Lung (tissue), 12 donors: ENCODE results near the gene MOSPD3. TPM values are rescaled to one million over a fixed set of nuclear protein-coding genes. Genes with fewer than 3 reads are reported as not detected.

Experiments
- ATAC-seq: fragments of 200-7000 bp; cut with Tn5 transposase; one replicate; pipeline ENCODE4 v1.9.1; 2020; ENCODE audit warnings: moderate number of reproducible peaks; ENCODE audit not compliant: insufficient read depth, low FRiP score
- DNase-seq, 3 donors: peaks; one replicate each; pipeline ENCODE4 v3.0.0-alpha.2; 2013 to 2017
- H3K27ac ChIP-seq, 2 donors: one replicate each; pipeline ENCODE4 v1.5.1; 2013; ENCODE audit warnings: mild to moderate bottlenecking in 2 of 2, moderate library complexity in 2 of 2, control low read depth in 1 of 2, inconsistent platforms in 1 of 2, low read depth in 1 of 2, low read length in 1 of 2
- H3K27me3 ChIP-seq, 3 donors: one replicate each; pipeline ENCODE4 v1.5.1; 2013; ENCODE audit warnings: low read length in 2 of 3; ENCODE audit not compliant: control insufficient read depth in 3 of 3, insufficient read depth in 3 of 3
- H3K36me3 ChIP-seq, 4 donors: one replicate each; pipeline ENCODE4 v1.5.1; 2013; ENCODE audit warnings: low read length in 4 of 4, mild to moderate bottlenecking in 1 of 4, moderate library complexity in 1 of 4; ENCODE audit not compliant: control insufficient read depth in 4 of 4, insufficient read depth in 4 of 4
- H3K4me1 ChIP-seq, 5 donors: one replicate each; pipeline ENCODE4 v1.5.1; 2013; ENCODE audit warnings: low read length in 5 of 5, mild to moderate bottlenecking in 2 of 5, moderate library complexity in 1 of 5; ENCODE audit not compliant: control insufficient read depth in 5 of 5, insufficient read depth in 5 of 5
- H3K4me3 ChIP-seq: one replicate; pipeline ENCODE4 v1.5.1; 2013; ENCODE audit warnings: mild to moderate bottlenecking, control low read depth, moderate library complexity
- H3K9ac ChIP-seq, 2 donors: one replicate each; pipeline ENCODE4 v1.5.1; 2013; ENCODE audit warnings: low read length in 2 of 2, control low read depth in 1 of 2; ENCODE audit not compliant: insufficient read depth in 1 of 2
- H3K9me3 ChIP-seq, 4 donors: one replicate each; pipeline ENCODE4 v1.5.1; 2013; ENCODE audit warnings: low read length in 3 of 4, mild to moderate bottlenecking in 1 of 4, moderate library complexity in 1 of 4; ENCODE audit not compliant: control insufficient read depth in 4 of 4, insufficient read depth in 3 of 4
- CTCF ChIP-seq: IDR thresholded peaks from 2 replicates; pipeline ENCODE4 v1.5.1; 2012; ENCODE audit warnings: mild to moderate bottlenecking; ENCODE audit errors: control extremely low read depth, extremely low read depth
- WGBS, 2 donors: extraction: QIAGEN DNeasy Blood & Tissue Kit; methylation state at CpG; one replicate each; pipeline ENCODE4 v1.1.7; 2013; 5-methylcytosine and 5-hydroxymethylcytosine counted together
- polyA plus RNA-seq, 2 donors: library from polyadenylated mRNA; stranded (reverse); fragments of 200-250 nt; gene quantifications; one replicate each; pipeline ENCODE4 v1.2.1, GENCODE V29; 2013
- total RNA-seq, 2 donors: library from RNA; depleted of rRNA in 1 of 2; stranded (reverse); fragments of >200 nt in 1 of 2; gene quantifications; one replicate each; pipeline ENCODE4 v1.2.1, GENCODE V29; 2014 to 2021
- donor health status: control.
- donor health status: control.
- donor health status: Bipolar disorder and iron deficiency.
- donor health status: healthy.
- donor health status: DM: yes; HTN: yes; CAD: no.

Gene MOSPD3
- total and polyA plus RNA-seq, 4 donors: 13.2 to 26.9 (median 17.1) TPM

- Histone ChIP-seq H3K27ac (peak overlapping the region in 1 of 2 donors; percentile 51), H3K27me3 (no peaks in the 10 kb centered on the region), H3K4me1 (peaks cover 0 to 19% (median 12%) of the 10 kb centered on the region in 5 donors), H3K36me3 (peaks cover 0 to 14% (median 0%) of the 10 kb centered on the region in 4 donors), H3K4me3 (no peak overlapping the region), H3K9ac (no peak overlapping the region), H3K9me3 (no peaks in the 10 kb centered on the region)
- no peak for TF ChIP-seq CTCF
- DNase-seq (no peak), ATAC-seq (no peak)
- 26 to 38% methylated on average over 3 of the region's 3 CpGs for WGBS, 2 donors
Observed at GRCh38 chr7:100567751-100568175, 44.6 kb upstream of the MOSPD3 start.

- DNase-seq: no peak
- no peak for ATAC-seq
- H3K36me3 ChIP-seq: peaks cover 0 to 14% (median 0%) of the 10 kb centered on the region in 4 donors
- no peaks in the 10 kb centered on the region for H3K9me3 ChIP-seq
- no peak for TF ChIP-seq CTCF
- WGBS, 2 donors: 68 to 79% methylated on average over 11 of the region's 11 CpGs
- no peaks in the 10 kb centered on the region for H3K27me3 ChIP-seq
- H3K27ac ChIP-seq: peak overlapping the region in 1 of 2 donors; percentile 51
- H3K4me3 ChIP-seq: no peak overlapping the region
- no peak overlapping the region for H3K9ac ChIP-seq
- H3K4me1 ChIP-seq: peaks cover 0 to 19% (median 12%) of the 10 kb centered on the region in 5 donors
Observed at GRCh38 chr7:100568176-100568895, 44.0 kb upstream of the MOSPD3 start.

GRCh38 chr7:100568896-100569844, 43.2 kb upstream of the MOSPD3 start:
- DNase-seq (peak; percentile 55 to 69 (median 61)), ATAC-seq (peak; percentile 8)
- Histone ChIP-seq H3K9ac (no peak overlapping the region), H3K36me3 (peaks cover 0 to 21% (median 0%) of the 10 kb centered on the region in 4 donors), H3K4me3 (no peak overlapping the region), H3K27me3 (no peaks in the 10 kb centered on the region), H3K9me3 (no peaks in the 10 kb centered on the region), H3K27ac (peak overlapping the region in 1 of 2 donors; percentile 51), H3K4me1 (peaks cover 0 to 19% (median 12%) of the 10 kb centered on the region in 5 donors)
- WGBS, 2 donors: 23 to 25% methylated on average over 36 of the region's 36 CpGs
- TF ChIP-seq CTCF: peak; percentile 4
